ENCODE data around the gene MGMT.

Gene MGMT

DNA sequence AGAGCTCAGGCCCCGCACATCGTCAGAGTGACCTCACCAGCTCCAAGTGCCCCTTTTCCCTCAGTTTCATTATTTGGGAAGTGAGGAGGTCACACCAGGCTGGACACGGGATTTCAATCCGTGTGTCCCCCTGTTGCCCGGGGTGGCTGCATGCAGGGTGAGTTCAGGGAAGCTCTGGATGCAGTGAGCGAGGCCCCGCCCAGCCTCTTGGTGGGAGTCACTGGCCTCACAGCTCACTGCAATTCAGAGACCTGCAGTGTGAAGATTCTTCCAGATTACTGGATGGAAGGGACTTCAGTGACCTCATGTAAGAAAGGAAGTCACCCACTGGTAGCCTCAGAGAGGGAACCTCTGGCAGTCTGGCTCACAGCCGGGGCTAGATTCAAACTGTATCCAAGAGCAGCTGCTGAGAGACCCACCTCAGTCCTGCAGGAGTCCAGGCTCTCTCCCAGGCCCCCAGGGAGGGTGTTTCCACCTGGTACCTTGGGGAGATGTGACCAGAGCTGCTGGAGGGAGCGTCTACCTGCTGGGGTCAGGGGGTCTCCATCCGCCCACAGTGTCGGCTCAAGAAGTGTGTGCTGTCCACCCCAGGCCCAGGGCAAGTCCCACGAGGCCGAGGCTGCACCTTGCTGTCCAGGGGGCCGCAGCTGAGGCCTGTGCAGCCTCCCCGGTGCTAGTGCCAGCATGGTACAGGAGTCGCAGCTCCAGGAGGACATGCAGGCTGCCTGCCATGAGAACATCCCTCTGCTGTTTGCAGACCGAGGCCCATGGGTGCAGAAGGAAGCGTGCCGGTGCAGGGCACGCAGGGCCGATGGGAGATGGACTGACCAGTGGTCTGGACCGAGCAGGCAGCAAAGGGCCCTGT, 54.4 kb downstream of the MGMT start:
- no peak for DNase-seq (ENCODE audit: low spot score)

DNA sequence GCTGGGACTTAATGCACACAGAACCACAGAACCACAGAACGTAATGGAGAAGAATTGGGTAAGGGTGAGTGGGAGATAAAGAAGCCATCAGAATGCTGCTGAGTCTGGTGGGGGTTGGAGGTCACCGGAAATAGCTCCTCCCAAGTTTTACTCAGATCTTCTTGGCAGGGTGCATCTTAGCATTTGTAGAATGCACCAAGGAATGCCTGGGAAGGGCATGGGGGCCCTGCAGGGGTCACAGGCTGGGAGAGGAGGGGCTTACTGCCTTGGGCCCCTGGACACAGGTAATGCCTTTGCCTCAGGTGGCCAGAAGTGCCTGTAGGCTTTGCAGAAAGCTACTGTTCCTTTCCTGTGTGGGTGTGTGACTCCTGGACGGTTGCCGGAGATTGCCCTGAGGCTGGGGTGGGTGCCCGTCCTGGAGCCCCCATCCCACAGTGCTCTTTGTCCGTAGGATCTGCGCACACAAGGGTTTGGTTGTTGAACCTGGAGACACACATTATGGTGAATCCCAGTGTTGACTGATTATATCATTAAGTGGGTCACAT, 55.1 kb downstream of the MGMT start:
- no peak for DNase-seq (ENCODE audit: low spot score)

GRCh38 chr10:129523031-129523722, 56.1 kb downstream of the MGMT start:
- no peak for DNase-seq (ENCODE audit: low spot score)

DNA sequence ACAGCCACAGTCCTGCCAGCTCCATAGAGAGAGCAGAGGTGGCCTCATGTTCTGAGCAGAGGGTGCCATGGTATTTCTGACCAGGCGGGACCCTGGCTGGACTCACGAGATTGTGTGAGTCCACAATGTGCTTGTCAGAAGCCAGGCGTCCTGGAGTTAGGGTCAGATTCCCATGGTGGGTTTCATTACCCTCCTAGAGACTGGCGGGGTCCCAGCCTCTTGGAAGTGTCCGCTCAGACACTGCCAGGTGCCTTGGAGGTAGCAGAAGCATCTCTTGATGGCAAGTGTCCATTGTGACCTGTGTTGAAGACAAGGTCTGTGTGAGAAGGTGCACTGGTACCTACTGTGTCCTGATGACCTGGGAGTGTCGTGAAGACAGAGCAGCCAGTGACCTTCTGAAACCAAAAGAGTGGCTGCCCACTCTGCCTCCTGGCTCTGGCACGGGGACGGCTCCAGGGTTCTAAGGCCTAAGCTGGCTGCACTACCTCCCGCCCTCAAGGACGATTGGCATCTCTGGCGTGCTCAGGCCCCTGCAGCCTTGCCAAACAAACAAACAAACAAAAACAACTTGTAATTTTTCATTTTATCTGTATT, 56.8 kb downstream of the MGMT start:
- no peak for DNase-seq (ENCODE audit: low spot score)

GRCh38 chr10:129524936-129525335, 57.9 kb downstream of the MGMT start:
- peak; percentile 44 for DNase-seq (ENCODE audit: low spot score)

- peak; percentile 67 for DNase-seq (ENCODE audit: low spot score)
These were observed 58.4 kb downstream of the MGMT start for GRCh38 chr10:129525401-129525801.

DNA sequence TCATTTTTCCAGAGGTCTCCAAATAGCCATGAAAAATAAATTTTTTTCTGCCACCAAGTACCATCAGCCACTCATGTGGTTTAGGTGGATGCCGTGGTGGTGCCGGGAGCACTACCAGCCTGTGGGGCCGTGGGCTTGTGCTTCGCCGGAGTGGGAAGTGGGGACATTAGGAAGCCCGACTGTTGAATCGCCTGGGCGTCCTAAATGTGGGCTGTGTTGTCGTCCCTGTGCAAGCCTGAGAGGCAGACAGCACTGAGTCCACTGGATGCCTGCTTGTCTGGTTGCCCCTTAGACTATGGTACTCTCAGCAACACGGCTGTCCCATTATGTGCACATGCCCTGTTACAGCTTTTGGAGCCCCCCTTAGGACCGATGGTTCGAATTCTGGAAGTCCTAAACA, 59.9 kb downstream of the MGMT start:
- DNase-seq (ENCODE audit: low spot score), result no peak

GRCh38 chr10:129528376-129528978, 61.4 kb downstream of the MGMT start:
- DNase-seq (ENCODE audit: low spot score), result no peak

DNA sequence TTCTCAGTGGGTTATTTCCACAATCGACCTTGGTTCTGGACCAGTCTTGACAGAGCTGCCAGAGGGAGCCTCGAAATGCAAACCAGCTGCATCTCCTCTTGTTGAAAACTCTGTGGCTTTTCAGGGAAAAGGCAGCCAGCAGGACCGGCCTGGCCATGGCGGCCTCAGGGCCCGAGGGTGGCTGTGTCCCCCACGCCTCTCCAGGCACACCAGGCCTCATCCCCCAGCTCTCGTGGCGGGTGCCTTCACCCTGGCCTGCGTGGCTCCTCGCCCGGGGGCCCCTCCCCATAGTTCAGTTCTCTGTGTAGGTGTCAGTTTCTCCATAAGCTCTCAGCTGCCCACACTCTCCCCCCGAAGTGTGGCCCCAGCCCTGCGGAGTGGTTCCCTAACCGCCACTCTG, 63.5 kb downstream of the MGMT start:
- no peak for DNase-seq (ENCODE audit: low spot score)

DNA sequence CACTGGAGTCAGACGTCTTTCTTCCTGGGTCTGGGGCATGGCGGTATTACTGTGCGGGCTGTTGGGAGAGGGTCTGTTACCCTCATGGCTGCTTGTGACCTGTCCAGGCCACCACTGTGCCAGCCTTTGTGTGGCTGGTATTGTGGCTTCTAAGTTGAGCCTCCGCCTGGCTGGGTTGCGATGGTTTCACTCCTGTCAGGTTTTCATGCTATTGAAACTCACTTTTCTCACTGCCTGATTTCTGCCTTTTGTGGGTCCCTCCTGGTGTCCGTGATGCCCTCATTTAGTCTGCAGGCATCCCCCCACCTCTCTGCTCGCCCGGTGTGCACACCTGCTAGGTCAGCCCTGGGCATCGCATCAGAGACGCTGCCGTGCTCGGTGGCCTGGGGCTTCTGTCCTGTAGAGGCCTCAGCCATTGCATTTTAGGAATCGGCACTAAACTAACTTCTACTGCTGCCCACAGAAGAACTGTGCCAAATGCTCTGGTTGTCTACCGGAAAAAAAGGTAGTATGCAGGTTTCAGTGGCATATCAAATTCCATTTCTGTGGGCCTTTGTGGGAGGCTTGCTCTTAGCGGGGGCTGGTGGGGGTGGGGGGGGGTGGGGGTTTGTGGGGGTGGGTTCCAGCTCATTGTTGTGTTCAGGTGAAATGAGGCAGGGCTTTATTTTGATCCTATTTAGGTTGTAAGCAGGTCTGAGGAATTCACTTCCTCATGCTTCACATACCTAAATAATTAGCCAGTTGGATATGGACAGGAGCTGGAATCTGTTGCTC, 64.3 kb downstream of the MGMT start:
- DNase-seq (ENCODE audit: low spot score), result peak; percentile 94

DNA sequence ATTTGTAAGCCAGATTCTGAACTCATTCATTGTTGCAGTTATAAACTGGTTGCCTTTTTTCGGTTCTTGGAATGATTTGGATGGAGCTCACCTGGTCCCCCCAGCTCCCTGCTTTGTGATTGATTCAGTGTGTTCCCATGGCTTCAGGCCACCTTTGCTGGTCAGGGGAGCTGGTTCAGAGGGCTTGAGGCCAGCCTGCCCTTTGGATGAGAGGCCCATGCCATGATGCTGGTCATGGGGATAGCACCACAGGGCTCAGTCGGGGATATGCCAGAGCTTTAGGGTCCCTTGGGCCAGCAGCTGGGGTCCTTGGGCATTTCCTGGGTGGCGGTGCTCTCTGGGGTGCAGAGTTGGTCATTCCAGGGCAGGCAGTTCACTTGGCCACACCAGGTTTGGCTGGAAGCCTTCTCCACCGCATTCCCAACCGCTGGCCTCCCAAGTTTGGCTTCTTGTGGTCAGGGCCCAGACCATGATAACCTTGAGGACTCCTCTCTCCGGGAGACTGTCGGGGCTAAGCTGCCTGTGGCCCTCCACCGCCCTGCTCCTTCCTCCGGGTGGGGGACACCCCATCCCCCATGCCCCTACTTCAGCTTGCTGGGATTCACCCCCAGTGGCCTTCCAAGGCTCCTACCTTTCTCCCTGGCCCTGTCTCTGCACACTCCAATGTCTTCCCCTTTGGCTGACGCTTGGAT, 65.1 kb downstream of the MGMT start:
- peak; percentile 70 for DNase-seq (ENCODE audit: low spot score)

DNA sequence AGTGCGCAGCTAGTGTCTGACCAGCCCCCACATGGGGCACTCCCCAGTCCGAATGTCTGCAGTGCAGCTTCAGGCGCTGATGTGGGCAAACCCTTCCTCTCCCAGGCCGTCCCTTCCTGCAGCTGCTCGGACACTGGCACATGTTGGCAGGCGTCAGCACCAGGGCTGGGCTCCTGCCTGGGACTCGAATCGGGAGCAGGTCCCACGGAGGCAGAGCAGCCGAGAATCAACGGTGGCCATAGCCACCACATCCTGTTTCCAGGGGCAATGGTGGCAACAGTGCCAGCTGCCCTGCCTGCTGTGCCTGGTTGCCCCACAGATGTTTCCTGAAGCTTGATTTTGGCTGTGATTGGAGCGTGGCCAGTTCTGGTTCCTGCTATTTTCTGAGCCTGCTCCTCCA, 65.8 kb downstream of the MGMT start:
- DNase-seq (ENCODE audit: low spot score), result no peak

DNA sequence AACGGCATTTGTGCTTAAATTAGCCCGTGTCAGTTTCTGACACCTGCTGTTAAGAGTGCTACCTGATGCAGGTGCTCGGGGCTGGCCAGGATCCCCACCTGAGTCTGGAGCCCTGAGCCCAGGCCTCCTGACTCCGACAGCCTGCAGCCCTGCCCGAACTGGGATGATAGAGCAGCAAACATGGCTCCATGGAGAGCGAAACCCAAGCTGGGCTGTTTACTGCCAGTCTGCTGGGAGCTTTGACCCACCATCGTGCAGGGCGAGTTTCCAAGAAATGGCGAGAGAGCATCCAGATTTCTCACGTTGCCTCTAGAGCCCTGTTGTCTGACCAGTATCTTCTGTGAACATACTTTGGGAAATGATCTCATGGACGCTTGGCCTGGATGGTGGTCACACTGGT, 66.2 kb downstream of the MGMT start:
- DNase-seq (ENCODE audit: low spot score), result no peak

DNA sequence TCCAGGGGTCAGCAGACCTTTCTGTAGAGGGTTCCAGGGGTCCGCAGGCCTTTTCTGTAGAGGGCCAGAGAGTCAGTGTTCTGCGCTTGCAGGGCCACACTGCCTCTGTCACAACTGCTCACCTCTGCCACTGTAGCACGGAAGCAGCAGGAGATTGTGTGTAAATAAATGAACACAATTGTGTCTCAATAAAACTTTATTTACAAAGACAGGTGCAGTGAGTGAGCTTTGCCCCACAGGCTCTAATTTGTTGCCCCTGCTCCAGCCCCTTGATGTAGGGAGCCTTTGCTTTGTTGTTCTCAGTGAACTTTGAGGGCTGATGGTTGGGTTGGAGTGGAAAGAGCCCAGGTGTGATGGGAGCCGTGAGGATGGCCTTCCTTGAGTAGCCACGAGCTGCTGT, 67.8 kb downstream of the MGMT start:
- DNase-seq (ENCODE audit: low spot score), result no peak

DNA sequence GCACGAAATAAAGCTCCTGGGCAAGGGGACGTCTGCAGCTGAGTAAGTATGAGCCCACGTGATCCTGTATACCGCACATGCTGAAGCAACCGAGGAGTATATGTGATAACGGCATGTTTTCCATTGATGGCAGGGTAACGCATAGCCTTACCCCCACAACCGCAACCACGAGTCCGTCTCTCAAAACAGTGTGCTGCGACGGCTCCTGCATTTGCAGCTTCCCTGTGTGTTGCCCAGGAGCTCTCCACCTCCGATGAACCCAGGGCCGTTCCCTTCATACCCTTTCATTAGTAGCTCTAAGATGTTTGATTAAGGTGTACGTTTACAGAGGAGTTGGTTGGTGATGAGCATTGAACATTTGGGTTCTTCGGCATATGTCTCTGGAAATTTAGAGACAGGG, 69.3 kb downstream of the MGMT start:
- no peak for DNase-seq (ENCODE audit: low spot score)

GRCh38 chr10:129537151-129537550, 70.1 kb downstream of the MGMT start:
- DNase-seq (ENCODE audit: low spot score), result no peak

GRCh38 chr10:129538236-129538635, 71.2 kb downstream of the MGMT start:
- DNase-seq (ENCODE audit: low spot score), result no peak

DNA sequence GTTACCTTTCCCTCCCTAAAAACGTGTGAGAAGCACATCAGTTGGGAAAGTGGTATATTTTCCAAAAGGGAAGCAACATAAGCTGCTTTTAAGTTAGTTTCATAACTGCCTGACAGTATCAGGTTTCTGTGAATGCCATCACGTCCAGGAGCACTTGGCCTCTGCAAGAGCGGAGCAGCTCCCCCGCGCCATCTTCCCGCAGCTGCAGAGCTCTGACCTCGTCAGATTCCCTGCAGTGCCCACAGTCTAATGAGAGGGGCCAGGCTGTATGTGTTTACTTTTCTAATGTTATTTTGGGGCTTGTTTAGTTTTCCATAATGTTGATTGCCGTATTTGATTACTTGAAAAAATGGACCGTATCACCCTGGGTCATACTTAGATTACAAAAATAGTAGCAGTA, 74.2 kb downstream of the MGMT start:
- no peak for DNase-seq (ENCODE audit: low spot score)

DNA sequence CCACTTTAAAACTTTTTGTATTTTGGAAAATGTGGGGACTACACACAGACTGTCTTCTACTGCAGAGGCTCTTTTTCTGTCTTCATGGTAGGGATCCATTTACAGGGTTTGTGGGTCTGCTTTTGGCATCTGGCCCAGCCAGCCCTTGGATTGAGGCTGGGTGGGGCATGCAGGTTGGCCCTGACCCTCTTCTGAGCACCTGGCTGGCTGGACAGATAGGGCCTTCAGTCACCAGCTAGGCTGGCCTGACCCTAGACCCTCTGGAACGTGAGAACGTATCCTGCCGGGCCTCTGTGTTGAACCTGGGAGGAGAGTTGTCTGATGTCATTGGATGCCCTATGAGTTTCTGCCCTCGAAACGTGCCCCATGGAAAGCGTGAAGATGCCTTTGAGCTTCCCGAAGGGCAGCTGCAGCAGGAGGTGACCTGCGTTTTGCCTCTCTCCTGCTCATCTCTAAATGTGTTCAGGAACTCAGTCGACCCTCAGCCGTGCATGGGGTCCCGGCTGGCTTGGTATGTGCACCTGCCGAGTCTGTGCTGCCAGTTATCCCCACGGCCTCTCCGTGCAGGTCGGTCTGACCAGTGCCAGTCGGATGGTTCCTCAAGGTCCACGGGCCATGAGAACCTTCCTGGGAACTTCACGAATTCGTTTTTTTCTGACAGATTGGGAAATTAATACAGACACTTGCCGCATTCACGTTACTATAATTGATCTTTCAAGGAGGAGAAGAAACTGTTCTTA, 74.9 kb downstream of the MGMT start:
- DNase-seq (ENCODE audit: low spot score), result no peak

DNA sequence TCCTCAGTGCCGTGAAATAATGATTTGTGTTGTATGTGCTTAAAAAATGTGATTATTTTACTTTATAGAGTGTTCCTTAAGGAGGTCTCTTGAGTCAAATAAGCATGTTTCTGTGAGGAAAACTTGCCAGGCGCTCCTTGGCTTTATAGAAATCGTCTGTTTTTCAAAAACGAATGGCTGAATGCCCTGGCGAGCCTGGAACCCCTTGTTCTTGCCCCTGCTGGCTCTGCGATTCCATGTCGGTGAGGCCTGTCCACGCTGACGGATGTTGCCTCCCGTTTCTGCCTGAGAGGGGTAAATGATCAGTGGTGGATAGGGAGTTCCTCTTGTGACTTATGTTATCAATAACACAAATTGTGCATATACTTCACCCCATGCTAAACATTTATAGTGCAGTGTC, 75.5 kb downstream of the MGMT start:
- no peak for DNase-seq (ENCODE audit: low spot score)

Data from kidney tubule cell (primary cell).